HG03565 (cell line): ENCODE results near the gene FLT3.
"Not testable (repeated sequence)": the region's sequence is repeated elsewhere in the genome, so short reads cannot be mapped to it uniquely, and the experiment has no call there.

Experiments used
- ATAC-seq: cut with Tn5 transposase; IDR thresholded peaks from one replicate; pipeline ENCODE4 v1.9.1; 2021; ENCODE audit warnings: mild to moderate bottlenecking, moderate library complexity; ENCODE audit not compliant: unreplicated experiment

FLT3 gene

GRCh38 chr13:28046981-28047380, 53.4 kb downstream of the FLT3 start:
- ATAC-seq = no peak

- ATAC-seq = no peak
Measured at GRCh38 chr13:28045861-28046260, 54.5 kb downstream of the FLT3 start.

- ATAC-seq = no peak
Measured at GRCh38 chr13:28044608-28045007, 55.8 kb downstream of the FLT3 start.

- ATAC-seq = no peak
Measured at GRCh38 chr13:28043224-28043623, 57.2 kb downstream of the FLT3 start.

DNA sequence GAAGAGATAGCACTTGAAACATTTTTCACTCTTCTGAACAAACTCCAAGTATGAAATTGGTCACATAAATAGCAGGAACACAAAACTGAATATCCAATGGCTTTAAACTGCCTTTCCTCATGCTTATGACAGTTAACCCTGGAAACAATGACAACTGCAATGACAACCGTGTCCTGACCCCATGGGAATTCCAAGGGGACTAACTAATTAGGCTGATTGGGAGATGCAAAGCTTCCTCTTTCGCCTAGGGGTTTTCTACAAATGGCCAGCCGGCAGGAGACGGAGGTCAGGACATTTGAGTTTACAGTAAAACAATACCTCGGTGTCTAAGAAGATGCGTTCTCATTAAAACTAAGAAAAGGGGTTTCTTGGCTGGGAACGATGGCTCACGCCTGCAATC, 58.9 kb downstream of the FLT3 start:
- ATAC-seq = no peak

GRCh38 chr13:28041031-28041461, 59.3 kb downstream of the FLT3 start:
- ATAC-seq = no peak

- no peak for ATAC-seq
Measured at GRCh38 chr13:28037399-28037798, 63.0 kb downstream of the FLT3 start.

GRCh38 chr13:28035146-28035782, 65.1 kb downstream of the FLT3 start:
- no peak for ATAC-seq

DNA sequence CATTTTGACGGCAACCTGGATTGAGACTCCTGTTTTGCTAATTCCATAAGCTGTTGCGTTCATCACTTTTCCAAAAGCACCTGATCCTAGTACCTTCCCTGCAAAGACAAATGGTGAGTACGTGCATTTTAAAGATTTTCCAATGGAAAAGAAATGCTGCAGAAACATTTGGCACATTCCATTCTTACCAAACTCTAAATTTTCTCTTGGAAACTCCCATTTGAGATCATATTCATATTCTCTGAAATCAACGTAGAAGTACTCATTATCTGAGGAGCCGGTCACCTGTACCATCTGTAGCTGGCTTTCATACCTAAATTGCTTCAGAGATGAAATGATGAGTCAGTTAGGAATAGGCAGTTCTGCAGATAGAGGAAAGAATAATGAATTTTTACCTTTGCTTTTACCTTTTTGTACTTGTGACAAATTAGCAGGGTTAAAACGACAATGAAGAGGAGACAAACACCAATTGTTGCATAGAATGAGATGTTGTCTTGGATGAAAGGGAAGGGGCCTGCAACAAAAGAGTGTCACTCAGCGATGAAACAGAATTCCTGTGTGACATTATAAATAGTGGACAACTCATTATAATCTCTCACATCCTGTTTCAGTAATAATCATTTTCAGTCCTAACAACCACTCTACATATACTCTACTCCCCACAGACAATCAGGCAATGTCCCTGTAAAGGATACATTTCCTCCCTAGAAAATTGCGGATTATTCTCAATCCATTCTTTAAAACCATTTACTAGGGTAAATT, 66.3 kb downstream of the FLT3 start:
- no peak for ATAC-seq

- not testable (repeated sequence) for ATAC-seq
Measured at GRCh38 chr13:28032438-28032837, 67.9 kb downstream of the FLT3 start.

DNA sequence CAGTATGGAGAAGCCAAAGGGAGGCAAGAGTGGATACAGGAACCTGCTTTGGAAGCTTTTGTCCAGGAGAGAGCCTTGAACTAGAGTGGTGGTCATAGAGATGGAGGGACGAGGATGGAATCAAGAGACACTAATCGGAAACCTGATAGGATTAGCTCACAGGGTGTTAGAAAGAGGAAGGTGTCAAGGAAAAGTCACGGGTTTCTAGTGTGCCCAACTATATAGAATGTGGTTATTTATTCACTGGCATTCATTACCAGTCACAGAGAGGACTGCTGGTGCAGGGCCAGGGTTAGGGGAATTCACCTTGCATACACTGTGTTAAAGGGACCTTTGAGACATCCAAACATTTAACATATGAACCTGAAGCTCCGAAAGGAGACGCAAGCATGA, 68.5 kb downstream of the FLT3 start:
- no peak for ATAC-seq

DNA sequence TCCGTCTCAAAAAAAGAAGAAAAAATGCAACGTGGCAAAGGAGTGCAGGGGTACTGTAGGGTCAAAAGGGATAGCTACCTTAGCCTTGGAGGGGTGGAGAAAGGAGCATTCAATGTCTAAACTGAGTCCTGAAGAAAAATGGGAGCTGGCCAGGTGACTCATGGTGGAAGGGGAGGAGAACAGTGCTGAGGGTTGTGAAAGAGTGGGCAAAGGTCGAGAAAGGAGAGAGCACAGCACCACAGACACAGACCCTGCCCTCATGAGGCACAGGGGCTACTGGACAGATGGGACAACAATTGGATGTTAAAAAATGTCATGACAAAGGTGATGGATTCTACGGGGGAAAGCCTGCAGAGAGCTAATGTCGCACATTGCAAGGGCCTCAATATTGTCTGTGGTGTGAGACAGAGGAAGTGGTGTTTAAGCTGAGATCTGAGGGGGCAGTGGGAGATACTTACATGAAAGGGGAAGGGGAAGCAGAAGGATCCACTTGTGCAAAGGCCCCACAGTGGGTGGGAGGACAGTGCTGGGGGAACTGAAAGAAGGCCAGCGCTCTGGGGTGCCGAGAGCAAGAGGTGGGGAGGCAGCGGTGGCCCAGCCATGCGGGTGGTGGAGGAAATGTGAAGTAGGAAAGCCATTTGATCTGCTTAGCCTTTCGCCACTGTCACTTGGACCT, 69.0 kb downstream of the FLT3 start:
- ATAC-seq = peak; percentile 44

GRCh38 chr13:28027607-28028364, 72.6 kb downstream of the FLT3 start:
- ATAC-seq = no peak

DNA sequence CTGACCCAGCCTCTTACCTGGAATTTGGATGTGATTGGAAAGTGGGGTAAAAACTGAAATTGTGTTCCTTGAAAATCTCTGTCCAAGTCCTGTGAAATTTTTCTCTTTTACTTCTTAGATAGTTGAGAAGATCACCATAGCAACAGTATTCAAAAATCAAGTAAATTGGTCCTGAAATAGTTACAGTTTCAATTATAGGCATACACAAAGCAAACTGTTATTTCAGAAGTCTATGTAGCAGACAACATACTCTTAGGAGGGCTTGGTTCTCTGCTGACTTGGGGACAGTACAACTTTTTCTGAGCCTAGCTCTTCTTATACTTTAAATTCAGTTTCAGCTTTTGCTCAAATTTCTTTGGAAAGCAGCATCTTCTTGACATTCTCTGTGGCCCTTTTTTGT, 73.3 kb downstream of the FLT3 start:
- no peak for ATAC-seq

DNA sequence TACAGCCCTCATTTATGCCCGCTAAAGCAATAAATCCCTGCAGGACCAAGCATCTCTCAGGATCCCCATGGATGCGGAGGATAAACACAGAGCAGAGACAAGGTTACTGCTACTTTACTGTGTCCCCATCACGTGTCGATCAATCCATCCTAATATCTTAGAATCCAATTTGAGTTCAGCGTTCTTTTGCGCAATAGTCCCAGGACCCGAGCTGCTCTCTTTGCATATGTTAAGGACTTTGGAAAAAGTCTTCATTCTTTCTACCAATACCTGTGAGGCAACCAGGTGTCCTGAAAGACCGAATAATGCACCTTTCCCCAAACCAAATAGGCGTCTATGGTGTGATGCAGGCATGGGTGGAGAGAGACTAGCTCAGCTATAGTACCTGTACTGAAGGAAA, 73.9 kb downstream of the FLT3 start:
- ATAC-seq = no peak

DNA sequence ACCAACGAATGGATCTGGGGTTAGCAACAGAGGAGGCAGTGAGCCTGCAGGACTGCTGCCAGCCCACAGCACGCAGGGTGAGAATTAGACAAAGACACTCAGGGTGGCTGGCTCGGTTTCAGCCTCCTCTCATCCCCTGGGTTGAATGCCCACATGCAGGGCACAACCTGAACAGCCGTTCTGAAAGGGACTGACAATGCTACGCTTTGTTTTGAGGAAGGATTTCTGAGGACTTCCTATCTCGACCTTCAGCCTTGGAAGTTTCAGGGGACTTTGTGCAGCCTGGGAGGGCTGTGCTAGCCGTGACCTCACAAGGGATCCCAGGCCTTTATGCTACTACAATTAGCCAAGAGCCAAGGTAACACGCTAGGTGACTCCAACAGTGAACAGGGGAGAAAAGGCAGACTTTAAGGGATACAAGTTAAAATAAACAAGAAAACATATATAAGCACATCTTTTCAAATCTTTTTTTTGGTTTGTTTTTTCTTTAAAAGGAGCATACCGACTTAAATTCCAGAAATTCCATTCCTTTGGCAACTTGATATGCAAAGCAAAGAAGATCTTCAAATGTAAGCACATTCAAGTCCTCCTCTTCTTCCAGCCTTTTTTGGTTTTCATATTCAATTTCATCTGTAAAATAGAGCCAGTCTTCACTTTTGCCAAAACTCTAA, 77.4 kb downstream of the FLT3 start:
- no peak for ATAC-seq

DNA sequence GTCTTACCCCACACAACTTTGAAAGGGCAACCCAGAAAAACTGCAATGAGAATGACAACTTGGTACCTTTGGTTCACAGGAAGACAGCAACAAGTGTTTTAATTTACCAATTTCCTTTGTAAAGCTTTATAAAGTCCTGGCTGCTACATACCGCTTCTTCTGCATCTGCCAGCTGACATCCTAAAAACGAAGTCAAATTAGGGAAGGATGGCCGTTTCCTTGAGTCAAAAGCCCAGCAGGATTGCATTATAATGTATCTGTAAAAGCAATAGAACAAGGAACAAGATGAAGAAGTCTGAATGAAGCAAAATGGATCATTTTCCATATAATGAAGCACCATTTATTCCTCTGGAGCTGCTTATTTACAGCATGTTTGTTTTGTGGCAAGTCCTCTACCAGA, 86.1 kb downstream of the FLT3 start:
- no peak for ATAC-seq

GRCh38 chr13:28013482-28013881, 86.9 kb downstream of the FLT3 start:
- ATAC-seq = no peak

DNA sequence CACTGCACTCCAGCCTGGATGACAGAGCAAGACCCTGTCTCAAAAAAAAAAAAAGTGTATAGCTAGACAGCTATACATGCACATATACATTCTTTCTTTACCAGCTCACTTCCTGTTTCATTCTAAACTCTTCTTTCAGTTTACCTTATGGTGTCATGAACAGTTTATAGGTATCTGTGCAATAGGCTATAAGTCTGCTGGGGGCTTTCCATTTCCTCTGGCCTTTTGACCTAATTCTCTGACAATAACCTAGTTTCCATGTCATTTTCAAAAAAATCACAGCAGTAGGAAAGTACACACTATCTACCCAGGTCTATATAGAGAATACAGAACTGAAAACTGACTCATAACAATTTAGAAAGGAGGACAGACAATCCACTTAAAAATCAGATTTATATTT, 87.5 kb downstream of the FLT3 start:
- peak; percentile 90 for ATAC-seq

DNA sequence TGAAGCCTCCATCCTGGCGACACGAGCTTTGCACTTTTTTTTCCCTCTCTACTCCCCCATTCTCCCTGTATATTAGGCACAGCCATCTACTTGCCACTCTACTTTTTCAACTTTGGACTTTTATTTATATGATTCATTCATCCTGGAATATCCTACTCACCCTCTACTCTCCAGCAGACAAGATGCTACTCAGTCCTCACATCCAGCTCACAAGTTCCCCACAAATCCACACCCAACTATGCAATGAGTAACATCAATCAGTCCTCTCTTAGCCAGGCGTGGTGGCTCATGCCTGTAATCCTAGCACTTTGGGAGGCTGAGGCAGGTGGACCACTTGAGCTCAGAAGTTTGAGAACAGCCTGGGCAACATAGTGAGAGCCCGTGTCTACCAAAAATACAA, 88.0 kb downstream of the FLT3 start:
- no peak for ATAC-seq

DNA sequence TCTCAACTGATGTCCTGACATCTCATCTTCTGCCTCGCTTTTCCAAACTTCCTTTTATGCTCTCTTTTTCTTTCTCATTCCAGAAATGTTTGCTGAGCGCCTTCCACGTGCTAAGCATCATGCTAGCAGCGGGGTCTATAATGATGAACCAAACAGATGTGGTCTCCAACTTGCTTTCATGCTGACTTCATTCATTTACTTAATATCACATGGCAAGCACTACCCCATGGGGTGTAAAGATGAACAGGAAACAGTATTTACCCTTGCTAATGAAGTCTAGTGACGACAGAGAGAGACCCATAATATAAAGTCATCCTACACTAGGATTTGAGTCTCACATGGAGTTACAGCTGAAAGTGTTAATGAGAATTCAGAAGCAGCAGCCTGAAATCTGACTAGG, 90.3 kb downstream of the FLT3 start:
- no peak for ATAC-seq
